ENCODE data around the gene ABTB2. TPM values are rescaled to one million over a fixed set of nuclear protein-coding genes. Genes with fewer than 3 reads are reported as not detected.
A peak's percentile ranks its signal among the peaks of the same experiment; 100 is the strongest.

ABTB2 gene
- total and polyA plus RNA-seq, 7 experiments from 2014 or later: 0.03 to 5.3 (median 0.26) TPM

DNA sequence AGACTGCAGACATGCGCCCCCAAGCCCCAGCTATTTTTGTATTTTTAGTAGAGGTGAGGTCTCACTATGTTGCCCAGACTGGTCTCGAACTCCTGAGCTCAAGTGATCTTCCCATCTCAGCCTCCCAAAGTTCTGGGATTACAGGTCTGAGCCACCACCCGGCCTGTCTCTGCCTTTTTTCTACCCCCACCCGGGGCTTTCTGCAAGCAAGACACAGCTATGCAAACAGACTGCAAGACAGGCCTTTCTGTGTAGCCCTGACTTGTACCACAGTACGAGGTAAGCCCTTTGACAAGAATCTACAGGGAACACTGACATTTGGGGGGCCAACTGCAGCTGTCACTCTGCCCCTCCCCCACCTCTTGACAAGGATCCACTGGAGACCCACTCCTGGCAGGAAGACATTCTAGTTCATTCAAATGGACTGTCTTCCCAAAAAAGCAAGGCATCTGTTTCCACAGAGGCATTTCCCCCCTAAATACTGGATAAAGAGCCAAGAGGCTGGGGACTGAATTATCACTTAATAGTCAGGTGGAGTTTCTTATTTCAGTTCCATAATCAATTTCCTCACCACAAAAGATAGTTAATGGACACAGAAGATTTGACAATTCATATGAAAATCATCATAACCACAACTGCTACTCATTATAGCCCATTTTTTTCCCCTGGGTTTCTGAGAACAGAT, 118.2 kb downstream of the ABTB2 start:
- no peak for DNase-seq
- CTCF ChIA-PET: interaction anchor here (0.6 to 1.4 kb wide), 2 partner anchors 33 to 65 kb away, joined by 3 read pairs; no protein-coding TSS in a partner anchor
- peaks cover 2 to 51% (median 5%) of the 10 kb centered on the region in 7 donors for H3K4me1 Mint-ChIP-seq
- Histone ChIP-seq H3K36me3 (ENCODE audit: control insufficient read depth in 2 of 3, insufficient read depth in 3 of 3, low read length in 3 of 3) (no peaks in the 10 kb centered on the region), H3K27ac (ENCODE audit: low read depth, low read length) (no peak overlapping the region), H3K27me3 (ENCODE audit: control insufficient read depth in 2 of 2, insufficient read depth in 2 of 2, low read length in 2 of 2) (no peaks in the 10 kb centered on the region), H3K9me3 (ENCODE audit: control insufficient read depth in 2 of 3, low read length in 3 of 3) (no peaks in the 10 kb centered on the region), H3K4me3 (ENCODE audit: low read length) (no peak overlapping the region), H3K4me1 (ENCODE audit: control insufficient read depth in 2 of 2, insufficient read depth in 2 of 2, low read length in 2 of 2) (peaks cover 0 to 9% of the 10 kb centered on the region in 2 donors)
- intact Hi-C loops (cut with micrococcal nuclease): loop anchor here in 1 of 2 donors (10.0 kb wide), 1 partner anchor 535 kb away; the partner anchor contains the start of gene C11orf91
- H3K27me3 Mint-ChIP-seq: peaks cover 0 to 14% (median 0%) of the 10 kb centered on the region in 5 donors
- no peak overlapping the region for H3K4me3 Mint-ChIP-seq
- ATAC-seq: no peak
- POLR2A ChIA-PET: no interaction called here
- H3K36me3 Mint-ChIP-seq: peaks cover 0 to 5% (median 0%) of the 10 kb centered on the region in 5 donors
- no peaks in the 10 kb centered on the region for H3K9me3 Mint-ChIP-seq
- H3K27ac Mint-ChIP-seq: no peak overlapping the region

DNA sequence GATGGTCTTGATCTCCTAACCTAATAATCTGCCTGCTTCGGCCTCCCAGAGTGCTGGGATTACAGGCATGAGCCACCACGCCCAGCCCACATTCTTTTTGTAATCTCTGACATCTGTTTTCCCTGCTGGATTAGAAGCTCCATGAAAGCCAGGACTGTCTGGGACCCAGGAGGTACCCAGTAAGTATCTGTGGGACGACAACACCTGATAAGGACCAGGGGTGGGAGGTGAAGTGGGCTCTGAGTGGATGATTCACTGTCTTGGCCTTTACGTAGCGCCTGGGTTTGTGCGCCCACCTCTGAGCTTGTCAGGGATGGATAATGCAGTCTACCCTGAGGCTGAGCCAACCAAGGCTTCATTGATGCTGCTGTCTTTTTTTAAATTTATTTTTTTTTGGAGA, 118.8 kb downstream of the ABTB2 start:
- ATAC-seq: no peak
- no peak for DNase-seq
- peak overlapping the region in 1 of 9 donors; percentile 27 for H3K27ac Mint-ChIP-seq
- POLR2A ChIA-PET: interaction anchor here (0.8 kb wide), 1 partner anchor 9 kb away, joined by 3 read pairs; no protein-coding TSS in a partner anchor
- peaks cover 2 to 51% (median 11%) of the 10 kb centered on the region in 7 donors for H3K4me1 Mint-ChIP-seq
- H3K27me3 Mint-ChIP-seq: peaks cover 0 to 14% (median 0%) of the 10 kb centered on the region in 5 donors
- Histone ChIP-seq H3K27ac (ENCODE audit: low read depth, low read length) (no peak overlapping the region), H3K36me3 (ENCODE audit: control insufficient read depth in 2 of 3, insufficient read depth in 3 of 3, low read length in 3 of 3) (no peaks in the 10 kb centered on the region), H3K9me3 (ENCODE audit: control insufficient read depth in 2 of 3, low read length in 3 of 3) (no peaks in the 10 kb centered on the region), H3K4me1 (ENCODE audit: control insufficient read depth in 2 of 2, insufficient read depth in 2 of 2, low read length in 2 of 2) (peaks cover 5 to 14% of the 10 kb centered on the region in 2 donors), H3K4me3 (ENCODE audit: low read length) (no peak overlapping the region), H3K27me3 (ENCODE audit: control insufficient read depth in 2 of 2, insufficient read depth in 2 of 2, low read length in 2 of 2) (no peaks in the 10 kb centered on the region)
- intact Hi-C loops (cut with micrococcal nuclease): no loop called here
- H3K36me3 Mint-ChIP-seq: peaks cover 0 to 5% (median 0%) of the 10 kb centered on the region in 5 donors
- no peaks in the 10 kb centered on the region for H3K9me3 Mint-ChIP-seq
- H3K4me3 Mint-ChIP-seq: no peak overlapping the region
- CTCF ChIA-PET: interaction anchor here (0.6 to 1.4 kb wide), 2 partner anchors 32 to 64 kb away, joined by 3 read pairs; no protein-coding TSS in a partner anchor

DNA sequence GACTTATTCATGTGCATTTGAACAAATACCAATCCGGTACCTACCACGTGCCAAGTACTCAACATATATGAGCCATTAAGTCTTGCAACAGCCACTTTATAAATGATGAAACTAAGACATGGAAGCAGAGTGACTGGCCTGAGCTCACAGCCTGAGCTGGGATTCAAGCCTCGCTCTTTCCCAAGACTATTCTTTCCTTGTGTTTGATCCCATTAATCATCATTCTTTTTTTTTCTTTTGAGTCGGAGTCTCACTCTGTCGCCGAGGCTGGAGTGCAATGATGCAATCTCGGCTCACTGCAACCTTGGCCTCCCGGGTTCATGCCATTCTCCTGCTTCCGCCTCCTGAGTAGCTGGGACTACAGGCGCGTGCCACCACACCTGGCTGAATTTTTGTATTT, 119.3 kb downstream of the ABTB2 start:
- H3K4me1 ChIP-seq (ENCODE audit: control insufficient read depth in 2 of 2, insufficient read depth in 2 of 2, low read length in 2 of 2): peaks cover 8 to 18% of the 10 kb centered on the region in 2 donors
- no peak for ATAC-seq
- H3K27ac Mint-ChIP-seq: no peak overlapping the region
- POLR2A ChIA-PET: interaction anchor here (0.8 kb wide), 1 partner anchor 10 kb away, joined by 3 read pairs; no protein-coding TSS in a partner anchor
- CTCF ChIA-PET: interaction anchor here (1.4 kb wide), 1 partner anchor 64 kb away, joined by 3 read pairs; no protein-coding TSS in a partner anchor
- DNase-seq: no peak
- no peaks in the 10 kb centered on the region for H3K36me3 ChIP-seq (ENCODE audit: control insufficient read depth in 2 of 3, insufficient read depth in 3 of 3, low read length in 3 of 3)
- H3K27ac ChIP-seq (ENCODE audit: low read depth, low read length): no peak overlapping the region
- H3K4me3 ChIP-seq (ENCODE audit: low read length): no peak overlapping the region
- H3K36me3 Mint-ChIP-seq: peaks cover 0 to 5% (median 0%) of the 10 kb centered on the region in 5 donors
- H3K27me3 ChIP-seq (ENCODE audit: control insufficient read depth in 2 of 2, insufficient read depth in 2 of 2, low read length in 2 of 2): no peaks in the 10 kb centered on the region
- no peaks in the 10 kb centered on the region for H3K9me3 ChIP-seq (ENCODE audit: control insufficient read depth in 2 of 3, low read length in 3 of 3)
- H3K4me1 Mint-ChIP-seq: peaks cover 2 to 50% (median 14%) of the 10 kb centered on the region in 7 donors
- peaks cover 0 to 14% (median 0%) of the 10 kb centered on the region in 5 donors for H3K27me3 Mint-ChIP-seq
- H3K9me3 Mint-ChIP-seq: no peaks in the 10 kb centered on the region
- no peak overlapping the region for H3K4me3 Mint-ChIP-seq
- intact Hi-C loops (cut with micrococcal nuclease): no loop called here

DNA sequence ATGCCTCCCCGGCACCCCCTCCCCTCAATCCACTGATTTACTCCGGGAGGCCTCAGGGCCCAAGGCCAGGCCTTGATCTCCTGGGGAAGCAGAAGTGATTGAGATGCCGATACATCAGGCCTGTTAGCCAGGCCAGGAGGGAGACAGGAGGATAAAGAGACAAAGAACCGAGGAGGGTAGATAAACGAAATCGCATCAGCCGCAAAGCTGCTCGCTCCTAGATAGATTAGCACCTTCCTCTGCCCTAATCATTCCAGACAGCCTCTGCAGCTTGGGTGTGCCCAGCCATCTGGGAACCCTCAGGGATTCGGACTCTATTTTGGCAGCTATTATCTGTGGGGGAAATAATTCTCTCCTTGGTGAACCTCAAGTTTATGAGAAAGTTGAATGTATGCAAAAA, 121.2 kb downstream of the ABTB2 start:
- no peaks in the 10 kb centered on the region for H3K27me3 ChIP-seq (ENCODE audit: control insufficient read depth in 2 of 2, insufficient read depth in 2 of 2, low read length in 2 of 2)
- no peak for ATAC-seq
- H3K27ac ChIP-seq (ENCODE audit: low read depth, low read length): no peak overlapping the region
- peaks cover 0 to 43% (median 13%) of the 10 kb centered on the region in 7 donors for H3K4me1 Mint-ChIP-seq
- intact Hi-C loops (cut with micrococcal nuclease): no loop called here
- H3K27ac Mint-ChIP-seq: no peak overlapping the region
- peaks cover 8 to 18% of the 10 kb centered on the region in 2 donors for H3K4me1 ChIP-seq (ENCODE audit: control insufficient read depth in 2 of 2, insufficient read depth in 2 of 2, low read length in 2 of 2)
- H3K4me3 ChIP-seq (ENCODE audit: low read length): no peak overlapping the region
- peaks cover 0 to 5% (median 0%) of the 10 kb centered on the region in 5 donors for H3K36me3 Mint-ChIP-seq
- no peak for DNase-seq
- POLR2A ChIA-PET: no interaction called here
- no peaks in the 10 kb centered on the region for H3K9me3 Mint-ChIP-seq
- H3K9me3 ChIP-seq (ENCODE audit: control insufficient read depth in 2 of 3, low read length in 3 of 3): no peaks in the 10 kb centered on the region
- CTCF ChIA-PET: no interaction called here
- H3K4me3 Mint-ChIP-seq: no peak overlapping the region
- H3K27me3 Mint-ChIP-seq: peaks cover 0 to 10% (median 0%) of the 10 kb centered on the region in 5 donors
- no peaks in the 10 kb centered on the region for H3K36me3 ChIP-seq (ENCODE audit: control insufficient read depth in 2 of 3, insufficient read depth in 3 of 3, low read length in 3 of 3)

DNA sequence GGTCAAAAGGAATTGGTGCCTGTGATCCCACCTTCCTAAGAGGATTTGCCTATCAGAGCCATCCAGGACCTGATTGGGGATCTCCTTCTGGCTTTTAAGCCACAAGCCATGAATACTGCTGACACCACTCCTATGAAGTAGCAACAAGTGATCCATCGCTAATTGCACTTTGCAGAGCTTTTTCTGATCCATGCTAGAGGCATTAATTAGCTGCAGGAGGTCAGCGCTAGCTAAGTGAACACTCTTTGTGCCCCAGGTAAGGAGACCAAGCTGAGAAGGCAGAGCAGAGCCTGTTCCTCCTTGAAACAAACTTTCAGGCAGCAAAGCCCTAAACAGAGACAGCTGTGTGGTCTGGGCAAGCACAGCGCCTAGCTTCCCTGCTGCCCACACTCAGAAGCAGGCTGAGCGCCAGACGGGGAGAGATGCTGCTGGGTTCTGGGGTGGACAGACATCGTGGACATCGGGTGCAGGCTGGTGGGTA, 122.2 kb downstream of the ABTB2 start:
- Histone ChIP-seq H3K27me3 (ENCODE audit: control insufficient read depth in 2 of 2, insufficient read depth in 2 of 2, low read length in 2 of 2) (no peaks in the 10 kb centered on the region), H3K9me3 (ENCODE audit: control insufficient read depth in 2 of 3, low read length in 3 of 3) (no peaks in the 10 kb centered on the region), H3K4me3 (ENCODE audit: low read length) (no peak overlapping the region), H3K27ac (ENCODE audit: low read depth, low read length) (no peak overlapping the region), H3K4me1 (ENCODE audit: control insufficient read depth in 2 of 2, insufficient read depth in 2 of 2, low read length in 2 of 2) (peaks cover 8 to 18% of the 10 kb centered on the region in 2 donors), H3K36me3 (ENCODE audit: control insufficient read depth in 2 of 3, insufficient read depth in 3 of 3, low read length in 3 of 3) (no peaks in the 10 kb centered on the region)
- Mint-ChIP-seq H3K27ac (peak overlapping the region in 2 of 9 donors; percentile 69 to 80), H3K9me3 (no peaks in the 10 kb centered on the region), H3K36me3 (peaks cover 0 to 5% (median 0%) of the 10 kb centered on the region in 5 donors), H3K27me3 (peaks cover 0 to 9% (median 0%) of the 10 kb centered on the region in 5 donors), H3K4me1 (peaks cover 0 to 43% (median 13%) of the 10 kb centered on the region in 7 donors), H3K4me3 (peak overlapping the region in 1 of 10 donors; percentile 75)
- DNase-seq (no peak), ATAC-seq (no peak)
- ChIA-PET CTCF (interaction anchor here (0.6 kb wide), 1 partner anchor 1486 kb away, joined by 3 read pairs; no protein-coding TSS in a partner anchor), POLR2A (no interaction called here)
- intact Hi-C loops (cut with micrococcal nuclease): loop anchor here in 1 of 2 donors (1.0 to 2.0 kb wide), 2 partner anchors 9 to 681 kb away; partner anchors contain the start of genes APIP and PDHX

DNA sequence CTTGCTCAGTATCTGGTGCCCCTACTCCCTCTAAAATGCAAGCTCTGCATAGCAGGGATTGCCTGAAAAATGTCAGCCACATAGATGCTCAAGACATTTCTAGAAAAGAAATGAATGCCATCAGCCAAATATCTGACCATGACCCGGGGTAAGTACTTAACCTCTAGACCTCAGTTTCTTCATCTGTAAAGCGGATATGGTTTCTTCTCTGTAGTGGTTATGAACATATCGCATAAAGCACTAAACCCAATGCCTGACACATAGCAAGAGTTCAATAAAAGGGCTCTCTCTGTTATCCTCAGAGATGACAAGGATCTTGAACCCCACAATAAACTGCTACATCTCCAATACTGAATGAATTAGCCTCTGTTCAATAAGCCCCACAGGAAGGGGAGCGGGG, 122.6 kb downstream of the ABTB2 start:
- ChIA-PET POLR2A (interaction anchor here (0.9 to 1.9 kb wide), 3 partner anchors 15 to 215 kb away, joined by 4 read pairs; partner anchors contain the start of gene ABTB2), CTCF (interaction anchor here (0.6 kb wide), 1 partner anchor 1486 kb away, joined by 3 read pairs; no protein-coding TSS in a partner anchor)
- Mint-ChIP-seq H3K4me3 (peak overlapping the region in 1 of 10 donors; percentile 75), H3K36me3 (peaks cover 0 to 5% (median 0%) of the 10 kb centered on the region in 5 donors), H3K9me3 (no peaks in the 10 kb centered on the region), H3K27ac (peak overlapping the region in 5 of 9 donors; percentile 6 to 80 (median 52)), H3K4me1 (peaks cover 0 to 41% (median 13%) of the 10 kb centered on the region in 7 donors), H3K27me3 (peaks cover 0 to 10% (median 0%) of the 10 kb centered on the region in 5 donors)
- Histone ChIP-seq H3K9me3 (ENCODE audit: control insufficient read depth in 2 of 3, low read length in 3 of 3) (no peaks in the 10 kb centered on the region), H3K27ac (ENCODE audit: low read depth, low read length) (no peak overlapping the region), H3K27me3 (ENCODE audit: control insufficient read depth in 2 of 2, insufficient read depth in 2 of 2, low read length in 2 of 2) (no peaks in the 10 kb centered on the region), H3K36me3 (ENCODE audit: control insufficient read depth in 2 of 3, insufficient read depth in 3 of 3, low read length in 3 of 3) (no peaks in the 10 kb centered on the region), H3K4me1 (ENCODE audit: control insufficient read depth in 2 of 2, insufficient read depth in 2 of 2, low read length in 2 of 2) (peaks cover 8 to 18% of the 10 kb centered on the region in 2 donors), H3K4me3 (ENCODE audit: low read length) (no peak overlapping the region)
- ATAC-seq (no peak), DNase-seq (no peak)
- intact Hi-C loops (cut with micrococcal nuclease): loop anchor here in 1 of 2 donors (1.0 to 2.0 kb wide), 2 partner anchors 9 to 682 kb away; partner anchors contain the start of genes APIP and PDHX
